Activated CD4-positive, alpha-beta T cell treated with anti-CD3 and anti-CD28 coated beads, Interleukin-2, amount 50 U/mL, for 24 hours (primary cell): ENCODE results near the gene EHD1.
A peak's percentile ranks its signal among the peaks of the same experiment; 100 is the strongest.
"Not testable (repeated sequence)": the region's sequence is repeated elsewhere in the genome, so short reads cannot be mapped to it uniquely, and the experiment has no call there.

ENCODE experiments used
- DNase-seq, 2 donors: peaks; one replicate each; pipeline ENCODE4 v3.0.0-alpha.2; 2020; ENCODE audit warnings: low read depth in 1 of 2, low spot score in 1 of 2

Gene EHD1

DNA sequence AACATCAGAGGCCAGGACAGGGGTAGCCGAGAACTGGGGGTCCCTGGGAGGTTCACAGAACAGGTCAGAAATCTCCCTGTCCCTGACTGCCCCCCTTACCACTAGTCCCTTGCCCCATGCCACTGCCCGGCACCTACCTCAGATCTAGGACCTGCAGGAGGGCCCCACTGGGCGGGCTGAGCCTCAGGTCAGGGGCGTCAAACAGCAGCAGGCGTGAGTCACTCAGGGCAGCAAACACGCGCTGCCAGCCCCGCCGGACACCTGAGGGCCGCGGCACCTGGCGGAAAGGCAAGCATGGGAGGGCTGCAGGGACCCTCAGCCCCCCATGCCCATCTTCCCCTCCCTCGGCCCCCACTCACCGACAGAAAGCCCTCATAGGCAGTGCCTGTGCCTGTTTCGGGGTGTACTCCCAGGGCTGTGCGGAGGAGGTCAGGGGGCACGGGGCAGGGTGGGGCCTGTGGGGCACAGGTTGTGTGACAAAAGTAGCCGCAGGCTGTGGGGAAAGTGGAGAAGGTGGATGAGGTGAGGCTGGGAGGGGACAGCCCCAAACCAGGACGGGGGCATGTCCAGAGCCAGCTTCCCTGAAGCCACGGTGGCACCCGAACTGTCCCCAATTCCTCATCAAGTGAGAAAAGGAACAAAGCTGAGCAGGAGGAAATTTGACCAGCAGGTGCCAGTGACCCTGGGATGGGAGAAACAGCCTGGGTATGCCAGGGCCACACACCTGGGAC is 45.8 kb downstream of the EHD1 start:
- DNase-seq, result no peak

DNA sequence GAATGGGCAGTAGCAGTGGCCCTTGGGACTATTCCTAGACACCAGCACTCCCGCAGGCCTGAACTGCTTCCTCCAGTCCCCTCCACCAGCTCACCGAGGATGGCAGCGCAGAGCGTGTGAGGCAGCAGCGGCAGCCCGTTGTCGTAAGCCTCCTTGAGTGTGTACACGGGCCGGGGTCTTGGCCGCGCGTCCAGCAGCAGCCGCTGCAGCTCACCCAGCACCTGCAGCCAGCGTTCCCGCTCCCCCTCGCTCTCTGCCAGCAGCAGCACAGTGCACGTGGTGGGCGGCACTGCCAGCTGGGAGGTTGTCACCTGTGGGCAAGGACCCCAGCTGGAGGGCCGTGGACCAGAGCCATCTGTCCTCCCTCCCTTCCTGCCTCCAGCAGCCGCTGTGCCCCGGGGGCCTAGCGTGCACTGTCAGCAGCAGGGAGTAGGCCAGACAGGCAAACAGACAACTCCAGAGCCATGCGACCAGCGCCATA is 47.0 kb downstream of the EHD1 start:
- DNase-seq, result no peak

DNA sequence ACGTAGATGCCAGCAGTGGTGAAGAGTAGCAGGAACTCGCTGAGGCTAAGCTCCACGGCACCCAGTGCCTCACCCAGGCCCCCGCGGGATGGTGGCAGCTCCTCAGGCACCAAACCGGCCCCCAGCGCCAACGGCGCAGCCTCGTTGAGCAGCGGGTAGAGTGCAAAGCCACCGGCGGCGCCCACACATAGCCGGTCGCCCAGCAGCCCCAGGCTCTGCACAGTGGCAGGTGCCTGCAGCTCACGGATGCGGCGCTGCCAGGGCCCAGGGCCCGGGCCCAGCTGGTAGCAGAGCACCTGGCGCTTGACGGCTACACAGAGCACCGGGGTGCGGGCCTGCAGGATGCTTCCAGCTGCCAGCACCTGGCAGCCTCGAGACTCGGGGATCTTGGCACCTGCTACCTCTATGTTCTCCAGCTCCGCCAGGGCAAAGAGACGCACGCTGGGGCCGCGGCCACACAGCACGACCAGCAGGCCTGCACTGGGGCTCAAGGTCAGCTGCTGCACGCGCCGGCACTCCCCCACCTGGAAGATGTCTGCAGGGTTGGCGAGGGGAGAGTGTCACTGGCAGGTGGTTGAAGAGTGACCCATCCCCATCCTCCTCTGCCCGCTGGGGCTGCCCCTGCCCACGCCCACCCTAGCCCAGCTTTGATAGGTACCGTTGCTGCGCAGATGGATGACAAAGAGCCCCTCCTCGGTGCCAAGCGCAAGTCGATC is 48.7 kb downstream of the EHD1 start:
- no peak for DNase-seq

DNA sequence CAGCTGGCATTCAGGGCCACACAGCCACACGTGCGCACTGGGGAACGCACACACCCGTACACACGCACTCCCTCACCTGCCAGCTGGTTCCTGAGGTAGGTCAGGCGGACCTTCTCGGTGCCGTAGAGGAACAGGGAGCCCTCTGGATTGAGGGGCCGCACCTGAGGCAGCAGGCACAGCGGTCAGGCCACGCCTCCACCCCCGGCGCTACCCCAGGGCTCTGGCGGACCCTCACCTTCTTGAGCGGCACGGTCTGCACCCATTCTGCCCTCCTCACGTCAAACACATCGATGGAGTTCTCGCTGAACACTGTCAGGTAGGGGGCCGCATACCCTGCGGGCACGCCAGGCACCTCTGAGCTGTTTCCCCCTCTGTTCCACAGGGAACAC is 51.0 kb downstream of the EHD1 start:
- DNase-seq, result no peak

DNA sequence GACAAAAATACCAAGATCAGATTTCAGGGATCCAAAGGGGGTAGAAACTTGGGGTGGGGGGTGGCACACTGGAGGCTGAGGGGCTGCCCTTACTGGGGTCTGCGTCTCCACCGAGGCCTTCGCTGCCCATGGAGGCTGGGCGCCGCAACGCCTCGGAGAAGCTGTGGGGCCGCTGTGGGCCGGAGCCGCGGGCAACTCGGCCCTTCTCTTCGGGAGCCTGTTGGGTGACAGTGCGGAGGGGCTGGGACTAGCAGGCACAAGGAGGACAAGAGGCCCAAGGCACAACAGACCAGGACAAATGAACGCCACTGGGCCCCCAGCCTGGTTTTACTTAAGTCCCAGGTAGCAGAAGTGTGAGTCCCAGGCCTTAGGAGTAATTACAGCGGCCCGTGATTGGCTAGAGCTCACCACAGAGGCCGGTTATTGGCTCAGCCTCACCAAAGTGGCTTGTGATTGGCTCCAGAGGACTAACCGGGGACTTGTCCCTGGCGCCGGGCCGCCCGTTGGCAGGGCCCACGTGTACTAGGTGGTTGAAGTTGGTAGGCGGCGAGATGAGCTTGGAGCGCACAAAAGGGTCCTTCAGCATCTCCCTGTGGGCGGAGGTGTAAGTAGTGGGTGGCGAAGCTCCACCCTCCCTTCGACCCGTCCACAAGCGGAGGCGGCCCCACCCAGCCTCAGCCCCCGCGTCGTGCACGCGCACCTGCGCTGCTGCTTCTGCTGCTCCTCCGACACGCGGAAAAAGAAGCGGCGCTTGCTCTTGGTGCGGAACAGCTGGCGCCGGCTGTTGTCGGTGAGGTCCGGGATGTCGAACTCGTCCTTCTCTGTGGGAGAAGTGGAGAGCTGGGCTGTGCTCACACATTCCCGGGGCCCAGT is 51.6 kb downstream of the EHD1 start:
- no peak for DNase-seq

DNA sequence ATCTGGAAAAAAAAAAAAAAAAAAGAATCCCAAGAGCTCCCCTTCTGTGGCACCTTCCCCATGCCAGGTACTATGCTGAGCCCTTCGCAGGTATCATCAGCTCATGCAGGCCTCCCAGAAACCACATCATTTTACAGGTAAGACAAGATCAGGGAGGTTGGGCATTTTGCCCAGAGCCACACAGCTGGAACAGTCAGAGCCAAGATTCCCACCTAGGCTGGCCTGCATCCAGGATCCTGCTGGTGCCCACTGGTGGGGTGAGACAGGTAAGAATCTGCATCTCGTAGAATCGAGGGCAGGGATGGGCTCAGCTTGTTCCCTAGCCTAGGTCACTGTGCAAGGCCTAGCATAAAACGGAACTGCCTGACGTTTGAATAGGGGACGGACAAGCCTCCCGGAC is 52.4 kb downstream of the EHD1 start:
- no peak for DNase-seq

DNA sequence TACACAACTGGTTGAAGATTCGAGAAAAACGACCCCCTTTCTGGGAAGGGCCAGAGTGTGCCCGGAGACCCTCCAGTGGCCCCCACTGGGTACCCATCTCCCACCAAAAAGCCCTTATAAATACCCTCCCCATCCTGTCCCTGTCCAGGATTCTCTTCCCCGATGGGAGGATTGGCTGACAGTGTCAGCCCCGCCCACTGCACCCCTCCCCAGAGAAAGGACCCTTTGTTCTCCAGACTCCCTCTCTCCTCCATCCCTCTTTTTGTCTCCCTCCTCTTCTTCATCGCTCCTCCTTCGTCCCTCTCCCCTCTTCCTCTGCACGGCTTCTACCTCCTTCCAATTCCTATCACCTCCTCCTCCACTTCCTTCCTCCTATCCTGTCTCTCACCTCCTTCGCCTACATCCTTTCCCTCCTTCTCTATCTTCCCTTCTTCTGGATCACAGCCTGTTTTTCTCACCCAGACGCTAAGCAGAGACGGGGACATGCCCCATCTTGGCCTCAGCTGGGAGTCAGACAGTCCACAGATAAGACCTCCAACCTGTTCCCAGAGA is 54.8 kb downstream of the EHD1 start:
- no peak for DNase-seq

DNA sequence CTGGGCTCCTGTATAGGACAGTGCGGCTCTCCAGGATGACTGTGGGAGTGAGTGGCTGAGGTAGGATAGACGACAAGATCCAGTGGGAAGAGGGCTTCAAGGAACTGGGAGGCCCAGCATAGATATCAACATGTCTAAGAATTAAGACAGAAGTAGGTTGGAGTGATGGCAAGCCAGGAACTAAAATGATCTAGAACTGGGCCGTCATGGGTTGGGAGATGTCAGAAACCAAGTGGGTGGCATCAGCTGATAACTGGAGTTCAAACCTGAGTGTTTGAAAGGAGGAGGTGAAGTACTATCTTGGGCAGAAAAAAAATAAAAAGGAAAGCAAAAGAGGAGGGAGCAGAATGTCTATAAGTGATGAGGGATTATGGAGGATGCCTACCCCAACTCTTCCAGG is 60.9 kb downstream of the EHD1 start:
- DNase-seq, result no peak

DNA sequence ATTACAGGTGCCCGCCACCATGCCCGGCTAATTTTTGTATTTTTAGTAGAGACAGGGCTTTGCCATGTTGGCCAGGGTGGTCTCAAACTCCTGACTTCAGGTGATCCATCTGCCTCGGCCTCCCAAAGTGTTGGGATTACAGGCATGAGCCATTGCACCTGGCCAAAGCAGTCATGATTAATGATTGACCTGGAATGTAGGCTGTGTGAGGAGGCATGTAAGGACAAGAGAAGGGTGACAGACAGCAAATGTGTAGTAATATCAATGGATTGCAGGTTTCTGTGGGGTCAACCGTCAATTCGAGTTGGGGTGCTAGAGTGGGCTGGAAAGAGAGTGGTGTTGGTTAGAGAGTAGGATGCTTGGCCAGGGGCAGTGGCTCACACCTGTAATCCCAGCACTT is 63.0 kb downstream of the EHD1 start:
- not testable (repeated sequence) for DNase-seq

DNA sequence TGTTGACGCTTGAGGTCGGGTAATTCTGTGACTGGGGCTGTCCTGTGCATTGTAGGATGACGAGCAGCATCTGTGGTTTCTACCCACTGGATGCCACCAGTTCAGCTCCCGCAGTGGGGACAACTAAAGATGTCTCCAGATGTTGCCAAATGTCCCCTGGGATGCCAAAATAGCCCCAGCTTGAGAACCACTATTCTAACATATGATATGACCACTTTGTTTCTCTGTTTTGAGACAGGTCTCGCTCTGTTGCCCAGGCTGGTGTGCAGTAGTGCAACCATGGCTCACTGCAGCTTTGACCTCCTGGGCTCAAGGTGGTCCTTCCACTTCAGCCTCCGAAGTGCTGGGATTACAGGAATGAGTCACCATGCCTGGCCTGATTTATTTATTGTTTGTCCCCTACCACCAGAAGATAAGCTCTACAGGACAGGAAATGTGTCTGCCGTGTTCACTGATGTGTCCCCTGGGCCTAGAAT is 63.7 kb downstream of the EHD1 start:
- DNase-seq, result no peak

DNA sequence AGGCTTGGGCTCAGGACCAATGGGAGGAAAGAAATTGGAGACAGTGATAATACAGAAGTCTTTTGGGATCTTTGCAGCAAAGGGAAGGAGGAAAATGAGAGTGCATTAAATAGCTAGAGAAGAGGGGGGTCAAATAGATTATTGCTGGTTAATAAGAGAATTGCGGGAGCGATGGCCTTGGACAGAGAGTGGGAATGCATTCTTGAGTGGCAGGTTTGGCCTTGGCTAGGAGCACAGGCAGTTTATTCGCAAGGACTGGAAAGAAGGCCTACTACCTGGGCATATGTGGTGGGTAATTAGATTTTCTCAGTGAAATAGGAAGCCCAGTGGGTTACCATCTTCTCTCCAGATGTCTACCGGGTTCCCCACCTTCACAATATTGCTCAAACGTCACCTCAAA is 64.6 kb downstream of the EHD1 start:
- DNase-seq, result no peak

DNA sequence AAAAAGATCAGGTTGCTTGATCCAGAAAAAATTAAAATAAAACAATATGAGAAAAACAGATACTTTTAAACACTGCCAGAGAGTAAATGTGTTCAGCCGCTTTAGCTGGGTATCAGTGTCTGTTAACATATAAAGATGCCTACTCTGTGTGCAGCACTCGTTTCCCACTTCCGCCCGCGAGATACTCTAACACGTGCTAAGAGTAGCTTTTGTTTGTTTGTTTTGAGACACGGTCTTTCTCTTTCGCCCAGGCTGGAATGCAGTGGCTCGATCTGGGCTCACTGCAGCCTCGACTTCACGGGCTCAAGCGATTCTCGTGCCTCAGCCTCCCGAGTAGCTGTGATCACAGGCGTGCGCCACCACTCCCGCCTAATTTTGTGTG is 67.5 kb downstream of the EHD1 start:
- DNase-seq, result no peak

DNA sequence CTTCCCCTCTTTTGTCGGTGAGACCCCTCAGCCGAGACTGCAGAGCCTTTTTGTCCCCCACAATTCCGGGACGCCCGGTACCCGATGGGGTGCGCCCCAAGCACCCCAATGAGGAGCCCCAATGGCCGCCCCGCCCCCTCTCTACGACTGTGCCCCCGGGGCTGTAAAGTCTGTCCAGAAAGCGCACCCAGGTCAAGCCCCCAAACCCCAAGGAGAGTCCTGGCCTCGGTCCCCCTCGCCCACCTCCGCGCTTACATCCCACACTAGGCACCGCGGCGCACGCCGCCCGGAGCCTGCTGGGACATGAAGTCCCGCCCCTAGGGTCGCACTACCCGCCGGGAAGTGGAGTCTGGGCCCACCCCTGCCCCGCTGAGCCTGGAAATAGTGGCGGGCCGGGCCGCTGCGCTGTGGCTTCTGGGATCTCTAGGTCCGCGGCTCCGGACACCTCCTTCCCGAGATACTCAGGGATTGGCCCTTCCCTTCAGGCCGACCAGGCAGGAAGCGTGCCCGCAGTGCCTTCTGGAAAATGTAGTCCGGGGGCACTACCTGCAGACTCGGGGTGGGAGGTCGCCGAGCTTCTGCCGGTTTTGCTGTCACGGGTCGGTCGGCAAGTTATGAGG is 68.0 kb downstream of the EHD1 start, which contains the start of gene MEN1:
TSS of gene MEN1 (minus strand) at position 281 of the 620 bp plus-strand sequence. CDS start 442 bp downstream, outside the sequence.
- peak; percentile 69 to 82 for DNase-seq

DNA sequence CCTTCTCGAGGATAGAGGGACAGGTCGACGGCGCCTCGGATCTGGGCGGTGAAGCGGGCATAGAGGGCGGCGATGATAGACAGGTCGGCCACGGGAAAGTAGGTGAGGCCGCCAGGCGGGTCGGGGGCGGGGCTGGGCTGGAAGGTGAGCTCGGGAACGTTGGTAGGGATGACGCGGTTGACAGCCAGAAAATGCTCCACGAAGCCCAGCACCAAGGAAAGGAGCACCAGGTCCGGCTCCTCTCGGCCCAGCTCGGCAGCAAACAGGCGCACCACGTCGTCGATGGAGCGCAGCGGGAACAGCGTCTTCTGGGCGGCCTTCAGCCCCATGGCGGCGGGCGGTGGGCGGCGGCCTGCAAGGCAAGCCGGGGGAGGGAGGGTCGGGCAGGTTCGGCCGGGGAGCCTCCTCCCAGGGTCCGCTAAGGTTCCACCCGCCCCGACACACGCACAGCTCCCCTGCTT is 68.6 kb downstream of the EHD1 start:
- no peak for DNase-seq

DNA sequence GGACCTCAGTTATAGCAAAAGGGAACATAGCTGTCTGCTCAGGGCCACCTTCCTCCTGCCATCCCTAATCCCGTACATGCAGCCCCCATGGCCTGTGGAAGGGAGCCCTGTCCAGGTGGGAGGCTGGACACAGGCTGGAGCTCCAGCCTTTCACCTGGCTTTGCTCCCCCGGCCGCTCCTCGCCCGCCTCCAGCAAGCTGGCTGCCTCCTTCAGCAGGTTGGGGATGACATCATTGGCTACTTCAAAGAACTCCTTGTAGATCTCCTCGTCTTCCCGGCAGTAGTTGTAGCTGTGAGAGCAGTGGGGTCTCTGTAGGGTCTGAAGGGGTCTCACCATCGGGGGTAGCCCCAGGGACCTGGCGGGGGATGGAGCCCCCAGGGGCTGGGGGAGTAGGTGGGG is 72.9 kb downstream of the EHD1 start:
- no peak for DNase-seq

DNA sequence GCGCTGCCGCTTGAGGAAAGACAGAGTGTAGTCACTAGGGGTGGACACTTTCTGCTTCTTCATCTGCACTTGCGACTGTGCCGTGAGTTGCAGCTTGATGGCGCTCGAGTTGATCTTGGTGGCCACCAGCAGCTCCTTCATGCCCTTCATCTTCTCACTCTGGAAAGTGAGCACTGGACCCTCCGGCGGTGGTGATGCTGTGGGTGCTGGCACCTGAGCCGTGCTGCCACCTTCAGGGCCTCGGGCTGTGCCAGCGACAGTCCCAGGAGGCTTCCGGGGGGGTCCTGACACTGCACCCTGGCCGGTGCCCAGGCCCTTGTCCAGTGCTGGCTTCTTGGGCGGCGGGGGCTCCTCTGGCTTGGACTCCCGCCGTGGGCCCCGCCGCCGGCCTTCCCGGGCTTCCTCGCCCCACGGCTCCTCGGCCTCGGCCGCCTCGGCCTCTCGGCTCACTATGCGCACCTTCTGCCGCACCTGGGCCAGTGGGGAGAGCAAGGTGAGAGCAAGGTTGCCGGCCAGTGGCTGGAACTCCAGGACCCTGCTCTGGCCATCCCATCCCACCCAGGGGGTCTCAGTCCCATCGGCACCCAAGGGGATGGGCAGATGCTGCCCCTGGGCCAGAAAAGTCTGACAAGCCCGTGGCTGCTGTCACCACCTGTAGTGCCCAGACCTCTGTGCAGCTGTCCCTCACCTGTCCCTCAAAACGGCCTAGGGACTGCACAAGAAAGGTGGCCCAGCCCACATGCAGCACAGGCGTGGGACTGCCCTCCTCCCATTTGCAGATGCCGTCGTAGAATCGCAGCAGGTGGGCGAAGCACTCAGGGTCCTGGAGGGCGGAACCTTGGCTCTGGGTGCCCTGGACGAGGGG is 73.8 kb downstream of the EHD1 start:
- no peak for DNase-seq

DNA sequence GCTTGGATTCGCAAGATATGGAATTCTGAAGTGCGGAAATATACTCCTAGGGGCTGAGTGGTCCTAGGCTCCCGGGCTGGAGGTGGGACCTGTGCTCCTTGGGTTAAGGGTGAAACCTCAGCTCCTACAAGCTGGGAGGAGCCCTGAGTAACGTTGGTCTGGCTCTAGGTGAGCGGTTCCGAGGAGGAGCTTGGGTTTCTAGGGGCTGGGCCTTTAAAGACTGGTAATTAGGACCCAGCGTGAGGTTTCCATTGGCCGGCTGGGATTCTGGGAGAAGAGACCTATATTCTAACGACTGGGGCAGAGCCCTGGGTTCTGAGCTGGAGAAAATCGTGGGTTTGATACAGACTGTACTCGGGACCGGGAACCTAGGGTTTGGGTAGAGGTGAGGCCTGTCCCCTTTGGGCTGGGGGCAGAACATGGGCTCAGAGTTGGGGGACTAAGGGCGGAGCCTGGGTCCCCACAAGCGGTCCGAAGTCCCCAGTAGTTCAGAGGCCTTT is 74.5 kb downstream of the EHD1 start:
- DNase-seq, result no peak

DNA sequence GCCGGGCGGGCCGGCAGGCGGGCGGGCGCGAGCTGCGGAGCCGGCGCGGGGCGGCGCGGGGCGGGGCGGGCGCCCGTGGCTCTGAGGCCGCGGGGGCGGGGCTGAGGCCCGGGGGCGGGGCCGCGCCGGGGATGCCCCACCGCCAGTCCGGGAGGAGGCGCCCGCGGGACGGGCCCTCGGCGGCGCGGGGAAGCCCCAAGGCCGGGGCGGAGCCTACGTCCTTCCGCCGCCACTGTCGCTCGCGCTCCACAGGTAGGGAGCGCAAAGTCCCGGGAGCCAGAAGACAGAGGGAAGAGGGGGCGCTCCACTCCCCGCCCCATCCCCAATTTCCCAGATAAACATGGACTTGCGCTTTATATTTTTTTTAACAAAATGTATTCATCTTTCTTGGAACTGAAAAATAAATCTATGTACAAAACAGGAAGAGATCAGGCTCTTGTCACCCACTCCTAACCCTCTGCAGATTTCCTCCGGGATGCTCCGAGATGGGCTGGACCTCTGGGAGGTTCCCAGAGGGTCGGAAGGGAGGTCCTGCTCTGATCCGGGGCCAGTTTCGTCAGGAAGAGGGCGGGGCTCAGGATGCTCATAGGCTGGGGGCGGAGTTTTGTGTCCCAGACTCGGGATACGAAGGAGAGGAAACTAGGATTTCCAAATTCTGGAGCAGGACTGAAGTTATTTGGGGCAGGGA is 75.1 kb downstream of the EHD1 start, which contains the start of gene MAP4K2:
TSS of gene MAP4K2 (minus strand) at position 57 of the 688 bp plus-strand sequence. CDS start 65 bp downstream, outside the sequence.
- DNase-seq, result peak; percentile 66 to 75
